DOHH2 (cell line): ENCODE results near the gene CNOT4.

Experiments
- H3F3A ChIP-seq: fragments of 200-600 bp; sonication (generic), shearing (Covaris generic); 2 replicates; pipeline ENCODE4 v1.6.0; 2016; ENCODE audit warnings: antibody characterized with exemption, mild to moderate bottlenecking; ENCODE audit not compliant: control insufficient read depth, insufficient read depth
- H3K27ac ChIP-seq: fragments of 200-600 bp; sonication (generic); 2 replicates; pipeline ENCODE4 v1.5.1; 2014; ENCODE audit warnings: low read depth, mild to moderate bottlenecking, low read length, moderate library complexity
- H3K27me3 ChIP-seq: fragments of 200-600 bp; sonication (generic); 2 replicates; pipeline ENCODE4 v1.6.1; 2014; ENCODE audit warnings: mild to moderate bottlenecking, low read length, mixed read lengths; ENCODE audit not compliant: control insufficient read depth
- H3K36me3 ChIP-seq: fragments of 200-600 bp; sonication (generic); 2 replicates; pipeline ENCODE4 v1.6.1; 2014; ENCODE audit warnings: mild to moderate bottlenecking, low read length, moderate library complexity, mixed read lengths; ENCODE audit not compliant: control insufficient read depth
- H3K4me1 ChIP-seq: fragments of 200-600 bp; sonication (generic); 2 replicates; pipeline ENCODE4 v1.6.1; 2014; ENCODE audit warnings: mild to moderate bottlenecking, low read length, mixed read lengths; ENCODE audit not compliant: control insufficient read depth
- H3K4me2 ChIP-seq: fragments of 200-600 bp; sonication (generic); 2 replicates; pipeline ENCODE4 v1.6.0; 2014; ENCODE audit warnings: mild to moderate bottlenecking, low read length, moderate library complexity
- H3K4me3 ChIP-seq: fragments of 200-600 bp; sonication (generic); 2 replicates; pipeline ENCODE4 v1.5.1; 2014; ENCODE audit warnings: mild to moderate bottlenecking, low read length, mixed read lengths
- H3K79me2 ChIP-seq: fragments of 200-600 bp; sonication (generic); 2 replicates; pipeline ENCODE4 v1.6.1; 2014; ENCODE audit warnings: mild to moderate bottlenecking, low read length, mixed read lengths; ENCODE audit not compliant: control insufficient read depth
- H3K9me2 ChIP-seq: fragments of 200-600 bp; sonication (generic); replicated peaks from 2 replicates; pipeline ENCODE4 v1.6.1; 2014; ENCODE audit warnings: mild to moderate bottlenecking, low read length, mixed read lengths; ENCODE audit not compliant: control insufficient read depth
- H3K9me3 ChIP-seq: fragments of 200-600 bp; sonication (generic); 2 replicates; pipeline ENCODE4 v1.6.1; 2014; ENCODE audit warnings: antibody characterized with exemption, low read length, mixed read lengths; ENCODE audit not compliant: control insufficient read depth, insufficient read depth
- H4K20me1 ChIP-seq: fragments of 200-600 bp; sonication (generic); 2 replicates; pipeline ENCODE4 v1.6.0; 2014; ENCODE audit warnings: low read depth, mild to moderate bottlenecking, antibody characterized with exemption, low read length, moderate library complexity; ENCODE audit not compliant: control insufficient read depth, insufficient read depth
- CTCF ChIP-seq: fragments of 200-600 bp; sonication (generic); IDR thresholded peaks from one replicate; pipeline ENCODE4 v1.5.1; 2014; ENCODE audit warnings: antibody characterized with exemption, mild to moderate bottlenecking, low read depth, low read length; ENCODE audit not compliant: poor library complexity, severe bottlenecking
- EZH2phosphoT487 ChIP-seq: fragments of 200-600 bp; sonication (generic); IDR thresholded peaks from 2 replicates; pipeline ENCODE4 v1.6.1; 2017; ENCODE audit warnings: borderline replicate concordance, mild to moderate bottlenecking, antibody characterized with exemption, low read length, moderate library complexity, mixed read lengths

Gene CNOT4

DNA sequence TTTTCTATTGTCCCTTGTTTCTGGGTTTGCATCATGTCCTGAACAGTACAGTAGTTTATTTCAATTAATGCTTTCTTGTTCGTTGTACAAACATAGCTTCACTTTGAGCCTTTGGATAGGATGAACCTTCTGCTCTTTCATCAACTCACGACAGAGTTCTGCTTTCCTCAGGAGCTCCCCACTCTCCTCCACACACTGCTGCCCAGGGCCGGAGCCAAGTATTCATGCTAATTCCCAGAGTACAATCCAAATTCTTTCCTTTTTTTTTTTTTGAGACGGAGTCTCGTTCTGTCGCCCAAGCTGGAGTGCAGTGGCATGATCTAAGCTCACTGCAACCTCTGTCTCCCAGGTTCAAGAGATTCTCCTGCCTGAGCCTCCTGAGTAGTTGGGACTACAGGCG, 40.3 kb upstream of the CNOT4 start:
- Histone ChIP-seq H3K79me2 (no peaks in the 10 kb centered on the region), H3K36me3 (no peaks in the 10 kb centered on the region), H3K4me3 (no peak overlapping the region), H3K4me2 (no peak overlapping the region), H3K27ac (no peak overlapping the region), H3K27me3 (peaks cover 11% of the 10 kb centered on the region), H4K20me1 (no peaks in the 10 kb centered on the region), H3F3A (no peaks in the 10 kb centered on the region), H3K9me3 (no peaks in the 10 kb centered on the region), H3K4me1 (no peaks in the 10 kb centered on the region), H3K9me2 (no peaks in the 10 kb centered on the region)
- TF ChIP-seq CTCF = no peak
- TF ChIP-seq EZH2phosphoT487 = no peak

GRCh38 chr7:135541029-135541428, 31.1 kb upstream of the CNOT4 start:
- Histone ChIP-seq H3K4me3 (no peak overlapping the region), H3K9me3 (no peaks in the 10 kb centered on the region), H3K27ac (no peak overlapping the region), H3K4me2 (no peak overlapping the region), H3F3A (0 out of 2 replicates have a peak, but pooled peaks cover 2% of the 10 kb centered on the region), H3K9me2 (no peaks in the 10 kb centered on the region), H3K27me3 (peaks cover 17% of the 10 kb centered on the region; the same call in 1 of the 2 replicates), H3K79me2 (no peaks in the 10 kb centered on the region), H3K36me3 (no peaks in the 10 kb centered on the region), H3K4me1 (no peaks in the 10 kb centered on the region), H4K20me1 (no peaks in the 10 kb centered on the region)
- no peak for TF ChIP-seq CTCF

GRCh38 chr7:135539629-135540028, 29.7 kb upstream of the CNOT4 start:
- Histone ChIP-seq H3K27ac (no peak overlapping the region), H3K36me3 (no peaks in the 10 kb centered on the region), H3K4me2 (no peak overlapping the region), H3F3A (0 out of 2 replicates have a peak, but pooled peaks cover 2% of the 10 kb centered on the region), H3K9me3 (no peaks in the 10 kb centered on the region), H4K20me1 (no peaks in the 10 kb centered on the region), H3K79me2 (no peaks in the 10 kb centered on the region), H3K27me3 (peaks cover 19% of the 10 kb centered on the region; the same call in 1 of the 2 replicates), H3K9me2 (no peaks in the 10 kb centered on the region), H3K4me1 (no peaks in the 10 kb centered on the region), H3K4me3 (no peak overlapping the region)
- TF ChIP-seq EZH2phosphoT487 = no peak
- TF ChIP-seq CTCF = no peak

GRCh38 chr7:135538376-135538775, 28.5 kb upstream of the CNOT4 start:
- TF ChIP-seq EZH2phosphoT487 (no peak), CTCF (no peak)
- H3K4me3 ChIP-seq = no peak overlapping the region
- no peaks in the 10 kb centered on the region for H3K9me2 ChIP-seq

More at GRCh38 chr7:135538376-135538775, 28.5 kb upstream of the CNOT4 start:
- Histone ChIP-seq H3K27ac (no peak overlapping the region), H3K4me1 (no peaks in the 10 kb centered on the region), H3K9me3 (no peaks in the 10 kb centered on the region), H4K20me1 (no peaks in the 10 kb centered on the region), H3K36me3 (no peaks in the 10 kb centered on the region), H3K4me2 (no peak overlapping the region), H3K79me2 (no peaks in the 10 kb centered on the region), H3F3A (0 out of 2 replicates have a peak, but pooled peaks cover 2% of the 10 kb centered on the region), H3K27me3 (peaks cover 19% of the 10 kb centered on the region)
